K562 (cell line): ENCODE results near the gene NPDC1. TPM values are rescaled to one million over a fixed set of nuclear protein-coding genes. Genes with fewer than 3 reads are reported as not detected.

Source experiments
- ATF7 ChIP-seq: fragments of 450-650 bp; IDR thresholded peaks from 2 replicates; pipeline ENCODE4 v1.7.1; 2014; ENCODE audit warnings: mild to moderate bottlenecking, moderate library complexity
- DLX4 ChIP-seq: fragments of 250-450 bp; sonication (Bioruptor Pico); IDR thresholded peaks from 2 replicates; pipeline ENCODE4 v1.6.1; 2021; ENCODE audit warnings: mild to moderate bottlenecking
- DMBX1 ChIP-seq: fragments of 250-450 bp; sonication (Bioruptor Pico); IDR thresholded peaks from 2 replicates; pipeline ENCODE4 v1.8.0; 2022; ENCODE audit warnings: inconsistent platforms, mild to moderate bottlenecking, moderate library complexity, borderline replicate concordance
- GTF2B ChIP-seq: IDR thresholded peaks from 2 replicates; pipeline ENCODE4 v1.6.1; 2011; ENCODE audit not compliant: insufficient read length; ENCODE audit errors: extremely low read depth
- HDAC6 ChIP-seq: IDR thresholded peaks from 2 replicates; pipeline ENCODE4 v1.6.1; 2012; ENCODE audit warnings: low read depth, mild to moderate bottlenecking, control low read depth, inconsistent platforms, low read length, moderate library complexity
- IRF2 ChIP-seq: sonication (generic); formaldehyde crosslinking; IDR thresholded peaks from 2 replicates; pipeline ENCODE4 v1.8.1; 2022; ENCODE audit warnings: mild to moderate bottlenecking, missing genetic modification reagents
- MED1 ChIP-seq: sonication (generic); formaldehyde crosslinking; IDR thresholded peaks from 2 replicates; pipeline ENCODE4 v1.8.1; 2023; ENCODE audit warnings: missing genetic modification reagents, borderline replicate concordance
- MTA2 ChIP-seq: fragments of 450-650 bp; IDR thresholded peaks from 2 replicates; pipeline ENCODE4 v1.6.1; 2016; ENCODE audit warnings: low read depth
- PATZ1 ChIP-seq: fragments of 250-450 bp; sonication (Bioruptor Pico); IDR thresholded peaks from 2 replicates; pipeline ENCODE4 v1.5.0; 2020; ENCODE audit warnings: mild to moderate bottlenecking, borderline replicate concordance
- POLR2AphosphoS5 ChIP-seq: IDR thresholded peaks from 2 replicates; pipeline ENCODE4 v1.6.1; 2011; ENCODE audit warnings: mild to moderate bottlenecking, low read depth, low read length, moderate library complexity; ENCODE audit not compliant: control insufficient read depth, insufficient read depth
- RBM14 ChIP-seq: fragments of 200-400 bp; formaldehyde crosslinking; IDR thresholded peaks from 2 replicates; pipeline ENCODE4 v1.6.1; 2018; ENCODE audit warnings: low read depth, mild to moderate bottlenecking, low read length, moderate library complexity, borderline replicate concordance; ENCODE audit not compliant: insufficient read depth
- SMAD2 ChIP-seq: fragments of 150-350 bp; IDR thresholded peaks from 2 replicates; pipeline ENCODE4 v1.6.1; 2014; ENCODE audit warnings: low read depth, mild to moderate bottlenecking, low read length
- TARDBP ChIP-seq: fragments of 450-650 bp; IDR thresholded peaks from 2 replicates; pipeline ENCODE4 v1.6.1; 2016
- TOE1 ChIP-seq, 2 experiments: fragments of 450-650 bp in 1 of 2; sonication (generic) in 1 of 2; formaldehyde crosslinking in 1 of 2; IDR thresholded peaks; 2 replicates each; pipeline versions ENCODE4 v1.7.1 to v1.8.0; 2016 to 2022; ENCODE audit warnings: borderline replicate concordance in 2 of 2, mild to moderate bottlenecking in 2 of 2, antibody characterized with exemption in 1 of 2, inconsistent platforms in 1 of 2, low read depth in 1 of 2, missing genetic modification reagents in 1 of 2, moderate library complexity in 1 of 2
- U2AF1 ChIP-seq: fragments of 200-400 bp; formaldehyde crosslinking; optimal IDR thresholded peaks from 2 replicates; pipeline ENCODE3; 2017; ENCODE audit warnings: mild to moderate bottlenecking, low read depth, low read length, moderate library complexity
- XRCC4 ChIP-seq: IDR thresholded peaks from one replicate; pipeline ENCODE4 v1.6.1; 2011; ENCODE audit not compliant: insufficient read depth, insufficient read length; ENCODE audit errors: extremely low read depth
- ZFX ChIP-seq: sonication (generic); formaldehyde crosslinking; IDR thresholded peaks from 2 replicates; pipeline ENCODE4 v1.8.0; 2022; ENCODE audit warnings: mild to moderate bottlenecking, missing genetic modification reagents, moderate library complexity
- polyA plus RNA-seq, 8 experiments: library from polyadenylated mRNA; depleted of rRNA in 4 of 8; stranded (reverse) in 5 of 8; unstranded in 3 of 8; fragments of >200 nt; fragmentation: Nextera tagmentation in 2 of 8; fragmentation: Illumina TruSeq in 1 of 8; extraction: Ambion mirVana in 2 of 8; extraction: Trizol in 1 of 8; gene quantifications; 2 replicates each; pipeline versions ENCODE4 v1.2.1 to v1.2.3, GENCODE V29; 2011 to 2014; ENCODE audit warnings: inconsistent platforms in 1 of 8, missing spikeins in 1 of 8
- total RNA-seq, 7 experiments: library from RNA; depleted of rRNA in 6 of 7; stranded (reverse); fragments of >200 nt in 6 of 7; fragmentation: Illumina TruSeq in 2 of 7; extraction: Trizol in 2 of 7; gene quantifications; 2 replicates each; pipeline versions ENCODE4 v1.2.1 to v1.2.3, GENCODE V29; 2011 to 2021; ENCODE audit warnings: low replicate concordance in 1 of 7
- TF ChIP-seq, protein P1 (sequence below): sonication (generic); formaldehyde crosslinking; IDR thresholded peaks from 2 replicates; pipeline ENCODE4 v1.8.0; 2023; ENCODE audit warnings: mild to moderate bottlenecking, missing genetic modification reagents
- TF ChIP-seq, protein P2 (sequence below): sonication (generic); formaldehyde crosslinking; IDR thresholded peaks from 2 replicates; pipeline ENCODE4 v1.9.0; 2022; ENCODE audit warnings: mild to moderate bottlenecking, missing genetic modification reagents
- TF ChIP-seq, protein P3 (sequence below): IDR thresholded peaks from 2 replicates; pipeline ENCODE4 v1.6.1; 2014; ENCODE audit warnings: antibody characterized with exemption

Gene NPDC1
- total and polyA plus RNA-seq, 9 of the 15 experiments (the other 6 are each of a cell fraction or from before 2014, with no cell fraction given), result 0.06 to 2.1 (median 0.53) TPM; not detected in 3

DNA sequence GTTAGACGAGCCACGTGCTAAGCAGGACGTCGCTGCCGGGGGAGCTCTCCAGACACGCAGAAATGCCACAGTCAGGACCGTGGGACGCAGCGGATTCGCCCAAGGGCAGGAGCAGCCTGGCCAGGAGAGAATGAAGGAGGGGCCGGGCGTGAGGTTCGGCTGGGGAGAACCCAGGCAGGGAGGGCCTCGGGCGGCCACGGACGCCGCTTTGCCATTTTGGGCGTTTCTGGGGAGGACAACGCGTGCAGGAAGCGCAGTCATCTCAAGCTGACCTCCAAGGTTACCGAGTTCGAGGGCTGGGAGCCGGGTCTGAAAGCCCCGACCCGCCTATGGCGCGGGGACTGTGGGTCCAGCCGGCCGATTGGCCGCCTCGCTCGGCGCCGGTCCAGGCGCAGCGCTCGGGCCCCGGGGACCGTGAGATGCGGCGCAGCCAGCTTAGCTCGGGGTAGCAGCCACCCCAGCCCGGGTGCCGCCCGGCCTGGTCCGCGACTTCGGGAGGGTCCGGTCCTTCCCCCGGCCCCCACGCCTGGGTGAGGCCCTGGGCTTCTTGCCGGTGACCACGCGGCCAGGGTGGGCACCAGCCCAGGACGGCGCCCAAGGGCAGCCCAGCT is 40.0 kb upstream of the NPDC1 start (continued):
- TF ChIP-seq IRF2 (CRISPR knock-in tag) (no peak), TOE1 (IDR thresholded peaks at IDR 0.05; ENCODE audit: borderline replicate concordance) (no peak), TOE1 (CRISPR knock-in tag; IDR thresholded peaks at IDR 0.05; ENCODE audit: borderline replicate concordance, low read depth) (no peak), PATZ1 (no peak), MTA2 (no peak), TARDBP (no peak), XRCC4 (no peak), DLX4 (CRISPR knock-in tag) (no peak), U2AF1 (no peak), RBM14 (no peak), ZFX (CRISPR knock-in tag) (peak; percentile 64; the same call in 1 of the 2 replicates), HDAC6 (no peak), DMBX1 (CRISPR knock-in tag) (no peak), MED1 (CRISPR knock-in tag) (no peak), GTF2B (no peak), SMAD2 (no peak), POLR2AphosphoS5 (no peak; the same call in 1 of the 2 replicates), ATF7 (no peak)
- TF ChIP-seq, protein P1, sequence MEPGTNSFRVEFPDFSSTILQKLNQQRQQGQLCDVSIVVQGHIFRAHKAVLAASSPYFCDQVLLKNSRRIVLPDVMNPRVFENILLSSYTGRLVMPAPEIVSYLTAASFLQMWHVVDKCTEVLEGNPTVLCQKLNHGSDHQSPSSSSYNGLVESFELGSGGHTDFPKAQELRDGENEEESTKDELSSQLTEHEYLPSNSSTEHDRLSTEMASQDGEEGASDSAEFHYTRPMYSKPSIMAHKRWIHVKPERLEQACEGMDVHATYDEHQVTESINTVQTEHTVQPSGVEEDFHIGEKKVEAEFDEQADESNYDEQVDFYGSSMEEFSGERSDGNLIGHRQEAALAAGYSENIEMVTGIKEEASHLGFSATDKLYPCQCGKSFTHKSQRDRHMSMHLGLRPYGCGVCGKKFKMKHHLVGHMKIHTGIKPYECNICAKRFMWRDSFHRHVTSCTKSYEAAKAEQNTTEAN (CRISPR knock-in tag), result no peak
- TF ChIP-seq, protein P2, sequence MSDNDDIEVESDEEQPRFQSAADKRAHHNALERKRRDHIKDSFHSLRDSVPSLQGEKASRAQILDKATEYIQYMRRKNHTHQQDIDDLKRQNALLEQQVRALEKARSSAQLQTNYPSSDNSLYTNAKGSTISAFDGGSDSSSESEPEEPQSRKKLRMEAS (CRISPR knock-in tag), result no peak
- TF ChIP-seq, protein P3, sequence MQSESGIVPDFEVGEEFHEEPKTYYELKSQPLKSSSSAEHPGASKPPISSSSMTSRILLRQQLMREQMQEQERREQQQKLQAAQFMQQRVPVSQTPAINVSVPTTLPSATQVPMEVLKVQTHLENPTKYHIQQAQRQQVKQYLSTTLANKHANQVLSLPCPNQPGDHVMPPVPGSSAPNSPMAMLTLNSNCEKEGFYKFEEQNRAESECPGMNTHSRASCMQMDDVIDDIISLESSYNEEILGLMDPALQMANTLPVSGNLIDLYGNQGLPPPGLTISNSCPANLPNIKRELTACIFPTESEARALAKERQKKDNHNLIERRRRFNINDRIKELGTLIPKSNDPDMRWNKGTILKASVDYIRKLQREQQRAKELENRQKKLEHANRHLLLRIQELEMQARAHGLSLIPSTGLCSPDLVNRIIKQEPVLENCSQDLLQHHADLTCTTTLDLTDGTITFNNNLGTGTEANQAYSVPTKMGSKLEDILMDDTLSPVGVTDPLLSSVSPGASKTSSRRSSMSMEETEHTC, result no peak
